HCT116 (cell line): ENCODE results near the gene TRIAP1. TPM values are rescaled to one million over a fixed set of nuclear protein-coding genes. Genes with fewer than 3 reads are reported as not detected.
"Not testable (repeated sequence)": the region's sequence is repeated elsewhere in the genome, so short reads cannot be mapped to it uniquely, and the experiment has no call there.

Source experiments
- ATAC-seq: fragments of 200-7000 bp; cut with Tn5 transposase; 2 replicates; pipeline ENCODE4 v1.9.1; 2020; ENCODE audit warnings: mild to moderate bottlenecking, moderate library complexity
- BruUV-seq: library from RNA; stranded (reverse); fragments of 400-500 nt; replicated peaks from 2 replicates; lab custom pipeline; 2021; lab: Mats Ljungman, UMichigan
- CTCF ChIA-PET: fragments of 300-600 bp; sonication (Branson Sonifier 250); formaldehyde crosslinking; loops from one replicate; lab custom pipeline; 2021; ENCODE audit warnings: antibody characterized with exemption; lab: Charles Lee
- POLR2A ChIA-PET: fragments of 300-600, 350-600 bp; sonication (Branson Sonifier 250); formaldehyde crosslinking; loops from one replicate; lab custom pipeline; 2021; ENCODE audit warnings: antibody characterized with exemption; lab: Charles Lee
- RAD21 ChIA-PET, 2 experiments: fragments of 300-600 bp; sonication (Branson Sonifier 250); formaldehyde crosslinking; loops; one replicate each; lab custom pipeline; 2023; ENCODE audit warnings: low total read pairs in 2 of 2; ENCODE audit not compliant: uncharacterized antibody in 2 of 2, unreplicated experiment in 2 of 2, low non-redundant PET in 1 of 2; lab: Charles Lee
- DNase-seq: peaks from one replicate; pipeline ENCODE4 v3.0.0-alpha.2; 2010; ENCODE audit warnings: low read depth, low spot score
- H2AFZ ChIP-seq: fragments of 200-600 bp; shearing (Covaris generic), sonication (generic); 2 replicates; pipeline ENCODE4 v1.6.1; 2017; ENCODE audit warnings: low read depth, mixed run types, mixed read lengths, antibody characterized with exemption, low read length; ENCODE audit not compliant: poor library complexity, severe bottlenecking
- H3K27ac ChIP-seq: 2 replicates; pipeline ENCODE4 v1.5.1; 2012; ENCODE audit warnings: low read depth, low read length
- H3K27me3 ChIP-seq: fragments of 200-600 bp; sonication (generic); 2 replicates; pipeline ENCODE4 v1.6.1; 2016; ENCODE audit warnings: mixed run types, low read length, mixed read lengths; ENCODE audit not compliant: insufficient read depth
- H3K36me3 ChIP-seq, 2 experiments: fragments of 200-500 bp in 1 of 2; fragments of 200-600 bp in 1 of 2; sonication (Bioruptor generic) in 1 of 2; sonication (generic) in 1 of 2; 2 replicates each; pipeline versions ENCODE4 v1.5.1 to v1.6.1; 2014 to 2016; ENCODE audit warnings: low read length in 2 of 2, inconsistent platforms in 1 of 2, mixed read lengths in 1 of 2, mixed run types in 1 of 2; ENCODE audit not compliant: insufficient read depth in 2 of 2, control insufficient read depth in 1 of 2
- H3K4me1 ChIP-seq, 2 experiments: fragments of 200-600 bp in 1 of 2; sonication (generic) in 1 of 2; 2 replicates each; pipeline versions ENCODE4 v1.5.1 to v1.6.1; 2012 to 2017; ENCODE audit warnings: low read length in 2 of 2, inconsistent platforms in 1 of 2, mild to moderate bottlenecking in 1 of 2, mixed read lengths in 1 of 2, mixed run types in 1 of 2, moderate library complexity in 1 of 2; ENCODE audit not compliant: insufficient read depth in 2 of 2, control insufficient read depth in 1 of 2
- H3K4me2 ChIP-seq: fragments of 200-600 bp; sonication (generic); 2 replicates; pipeline ENCODE4 v1.6.1; 2017; ENCODE audit warnings: mixed run types, low read length, mixed read lengths
- H3K4me3 ChIP-seq, 2 experiments: fragments of 200-600 bp in 1 of 2; sonication (generic) in 1 of 2; replicated peaks in 1 of 2; 2 replicates each; pipeline ENCODE4 v1.5.1; 2011 to 2016; ENCODE audit warnings: low read length in 2 of 2, control low read depth in 1 of 2, low read depth in 1 of 2, mild to moderate bottlenecking in 1 of 2, mixed read lengths in 1 of 2, mixed run types in 1 of 2
- H3K79me2 ChIP-seq: fragments of 200-600 bp; sonication (generic); 2 replicates; pipeline ENCODE4 v1.6.1; 2017; ENCODE audit warnings: mild to moderate bottlenecking, mixed run types, low read length, moderate library complexity, mixed read lengths; ENCODE audit not compliant: insufficient read depth
- H3K9ac ChIP-seq: fragments of 200-600 bp; sonication (generic); 2 replicates; pipeline ENCODE4 v1.6.1; 2016; ENCODE audit warnings: low read length, mixed read lengths
- H3K9me2 ChIP-seq: fragments of 200-600 bp; sonication (generic), shearing (Covaris generic); 2 replicates; pipeline ENCODE4 v1.6.1; 2017; ENCODE audit warnings: mixed run types, mild to moderate bottlenecking, moderate library complexity; ENCODE audit not compliant: insufficient read depth
- H3K9me3 ChIP-seq, 2 experiments: fragments of 200-500 bp in 1 of 2; fragments of 200-600 bp in 1 of 2; sonication (Bioruptor generic) in 1 of 2; sonication (generic) in 1 of 2; 2 replicates each; pipeline ENCODE4 v1.6.1; 2014 to 2017; ENCODE audit warnings: low read length in 2 of 2, mixed read lengths in 2 of 2, inconsistent platforms in 1 of 2, low read depth in 1 of 2, mild to moderate bottlenecking in 1 of 2, mixed run types in 1 of 2, moderate library complexity in 1 of 2; ENCODE audit not compliant: control insufficient read depth in 1 of 2, insufficient read depth in 1 of 2
- H4K20me1 ChIP-seq: fragments of 200-600 bp; sonication (generic), shearing (Covaris generic); 2 replicates; pipeline ENCODE4 v1.6.1; 2017; ENCODE audit warnings: mixed run types, mild to moderate bottlenecking, moderate library complexity; ENCODE audit not compliant: insufficient read depth
- RAD21 ChIP-seq: IDR thresholded peaks from 2 replicates; pipeline ENCODE4 v1.6.1; 2012; ENCODE audit warnings: low read depth, mild to moderate bottlenecking
- YY1 ChIP-seq: IDR thresholded peaks from 2 replicates; pipeline ENCODE4 v1.6.1; 2011; ENCODE audit warnings: low read length, low read depth, moderate library complexity, mild to moderate bottlenecking; ENCODE audit not compliant: insufficient replicate concordance; ENCODE audit errors: extremely low read depth
- ZFX ChIP-seq: fragments of 450-650 bp; IDR thresholded peaks from 2 replicates; pipeline ENCODE4 v1.6.1; 2017
- intact Hi-C: fragments of 100-400 bp; cut with micrococcal nuclease; formaldehyde crosslinking; loops from 2 replicates; pipeline ENCODE4 v1.10.0; 2022
- total RNA-seq: library from RNA; stranded (reverse); gene quantifications from one replicate; pipeline ENCODE4 v1.2.1, GENCODE V29; 2021; ENCODE audit not compliant: unreplicated experiment
- TF ChIP-seq, protein P1 (sequence below), 3 experiments: fragments of 200-600 bp in 1 of 3; sonication (generic) in 1 of 3; IDR thresholded peaks in 2 of 3; conservative IDR thresholded peaks in 1 of 3; 2 replicates each; pipeline ENCODE4 v1.5.1; 2012 to 2017; ENCODE audit warnings: low read depth in 2 of 3, low read length in 2 of 3, antibody characterized with exemption in 1 of 3, borderline replicate concordance in 1 of 3, control low read depth in 1 of 3, mild to moderate bottlenecking in 1 of 3, mixed read lengths in 1 of 3, mixed run types in 1 of 3, moderate library complexity in 1 of 3; ENCODE audit not compliant: insufficient read depth in 1 of 3
- TF ChIP-seq, protein P2 (sequence below): IDR thresholded peaks from 2 replicates; pipeline ENCODE4 v1.6.1; 2011; ENCODE audit warnings: mild to moderate bottlenecking, low read length, moderate library complexity; ENCODE audit not compliant: insufficient replicate concordance; ENCODE audit errors: extremely low read depth

Gene TRIAP1
- total RNA-seq, 1 experiment from 2014 or later, result 40.3 TPM

DNA sequence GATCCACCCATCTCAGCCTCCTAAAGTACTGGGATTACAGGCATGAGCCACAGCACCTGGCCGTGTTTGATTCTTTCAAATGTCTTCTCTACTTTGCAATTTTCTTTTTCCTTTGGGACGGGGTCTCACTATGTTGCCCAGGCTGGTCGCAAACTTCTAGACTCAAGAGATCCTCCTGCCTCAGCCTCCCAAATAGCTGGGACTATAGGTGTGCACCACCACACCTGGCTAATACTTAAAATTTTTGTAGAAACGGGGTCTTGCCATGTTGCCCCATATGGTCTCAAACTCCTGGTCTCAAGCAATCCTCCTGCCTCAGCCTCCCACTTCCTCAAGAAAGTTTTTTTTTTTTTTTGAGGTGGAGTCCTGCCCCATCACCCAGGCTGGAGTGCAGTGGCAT, 1.8 kb upstream of the TRIAP1 start (continued):
- TF ChIP-seq, protein P1, sequence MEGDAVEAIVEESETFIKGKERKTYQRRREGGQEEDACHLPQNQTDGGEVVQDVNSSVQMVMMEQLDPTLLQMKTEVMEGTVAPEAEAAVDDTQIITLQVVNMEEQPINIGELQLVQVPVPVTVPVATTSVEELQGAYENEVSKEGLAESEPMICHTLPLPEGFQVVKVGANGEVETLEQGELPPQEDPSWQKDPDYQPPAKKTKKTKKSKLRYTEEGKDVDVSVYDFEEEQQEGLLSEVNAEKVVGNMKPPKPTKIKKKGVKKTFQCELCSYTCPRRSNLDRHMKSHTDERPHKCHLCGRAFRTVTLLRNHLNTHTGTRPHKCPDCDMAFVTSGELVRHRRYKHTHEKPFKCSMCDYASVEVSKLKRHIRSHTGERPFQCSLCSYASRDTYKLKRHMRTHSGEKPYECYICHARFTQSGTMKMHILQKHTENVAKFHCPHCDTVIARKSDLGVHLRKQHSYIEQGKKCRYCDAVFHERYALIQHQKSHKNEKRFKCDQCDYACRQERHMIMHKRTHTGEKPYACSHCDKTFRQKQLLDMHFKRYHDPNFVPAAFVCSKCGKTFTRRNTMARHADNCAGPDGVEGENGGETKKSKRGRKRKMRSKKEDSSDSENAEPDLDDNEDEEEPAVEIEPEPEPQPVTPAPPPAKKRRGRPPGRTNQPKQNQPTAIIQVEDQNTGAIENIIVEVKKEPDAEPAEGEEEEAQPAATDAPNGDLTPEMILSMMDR (IDR thresholded peaks at IDR 0.05 in 2 of 3, conservative IDR thresholded peaks at IDR 0.05 in 1 of 3; ENCODE audit: borderline replicate concordance in 1 of 3, insufficient read depth in 1 of 3, low read depth in 2 of 3, low read length in 2 of 3), result no peak
- TF ChIP-seq, protein P2, sequence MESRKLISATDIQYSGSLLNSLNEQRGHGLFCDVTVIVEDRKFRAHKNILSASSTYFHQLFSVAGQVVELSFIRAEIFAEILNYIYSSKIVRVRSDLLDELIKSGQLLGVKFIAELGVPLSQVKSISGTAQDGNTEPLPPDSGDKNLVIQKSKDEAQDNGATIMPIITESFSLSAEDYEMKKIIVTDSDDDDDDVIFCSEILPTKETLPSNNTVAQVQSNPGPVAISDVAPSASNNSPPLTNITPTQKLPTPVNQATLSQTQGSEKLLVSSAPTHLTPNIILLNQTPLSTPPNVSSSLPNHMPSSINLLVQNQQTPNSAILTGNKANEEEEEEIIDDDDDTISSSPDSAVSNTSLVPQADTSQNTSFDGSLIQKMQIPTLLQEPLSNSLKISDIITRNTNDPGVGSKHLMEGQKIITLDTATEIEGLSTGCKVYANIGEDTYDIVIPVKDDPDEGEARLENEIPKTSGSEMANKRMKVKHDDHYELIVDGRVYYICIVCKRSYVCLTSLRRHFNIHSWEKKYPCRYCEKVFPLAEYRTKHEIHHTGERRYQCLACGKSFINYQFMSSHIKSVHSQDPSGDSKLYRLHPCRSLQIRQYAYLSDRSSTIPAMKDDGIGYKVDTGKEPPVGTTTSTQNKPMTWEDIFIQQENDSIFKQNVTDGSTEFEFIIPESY, result no peak
- no peak for TF ChIP-seq ZFX
- TF ChIP-seq RAD21, result no peak
- no peak for TF ChIP-seq YY1

DNA sequence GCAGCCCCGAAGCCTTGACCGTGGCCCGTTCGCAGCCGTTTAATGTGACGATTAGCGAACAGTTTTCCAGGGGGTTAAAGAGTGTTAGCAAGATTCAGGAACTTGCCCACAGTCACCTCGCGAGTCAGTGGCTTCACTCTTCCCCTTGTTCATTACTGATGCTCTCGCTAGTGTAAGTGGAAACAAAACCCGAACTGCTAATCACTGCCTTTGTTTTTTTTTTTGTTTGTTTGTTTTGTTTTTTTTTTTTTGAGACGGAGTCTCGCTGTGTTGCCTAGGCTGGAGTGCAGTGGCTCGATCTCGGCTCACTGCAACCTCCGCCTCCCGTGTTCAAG, 627 bp upstream of the TRIAP1 start:
- ChIA-PET CTCF (interaction anchor here (1.1 kb wide), 1 partner anchor 19 kb away, joined by 3 read pairs; no protein-coding TSS in a partner anchor), POLR2A (interaction anchor here (1.3 kb wide), 1 partner anchor 9 kb away, joined by 3 read pairs; the partner anchor contains the start of gene COX6A1)
- Histone ChIP-seq H3K36me3 (peaks cover 19 to 30% of the 10 kb centered on the region in 2 experiments; a peak in 3 of 4 replicates), H3K4me3 (peak overlapping the region; percentile 95 to 99), H3K79me2 (peaks cover 84% of the 10 kb centered on the region), H3K9ac (peak overlapping the region; percentile 97), H3K4me2 (peak overlapping the region; percentile 75), H3K4me1 (peaks cover 14 to 16% of the 10 kb centered on the region in 2 experiments), H3K27ac (peak overlapping the region; percentile 90)
- H2AFZ ChIP-seq, H3K9me3 ChIP-seq, H3K9me2 ChIP-seq, ATAC-seq, intact Hi-C loops, H4K20me1 ChIP-seq, DNase-seq, RAD21 ChIA-PET, H3K27me3 ChIP-seq: not testable (repeated sequence)
- TSS peak; percentile 80 for BruUV-seq
